ENCODE results near the gene SIK3. TPM values are rescaled to one million over a fixed set of nuclear protein-coding genes. Genes with fewer than 3 reads are reported as not detected.

The SIK3 gene
- total RNA-seq, 1 donor from 2014 or later, result 24.4 TPM

GRCh38 chr11:117064275-117064674 lies 34.0 kb downstream of the SIK3 start:
- H3K9ac ChIP-seq, result no peak overlapping the region
- no peak for DNase-seq (ENCODE audit: low spot score)
- no peak overlapping the region for H3K4me2 ChIP-seq
- H3K27me3 Mint-ChIP-seq (ENCODE audit: insufficient read depth, low read depth), result no peaks in the 10 kb centered on the region
- no peak overlapping the region for H3K4me3 Mint-ChIP-seq
- peaks cover 39% of the 10 kb centered on the region for H4K20me1 ChIP-seq (ENCODE audit: low read depth)
- no peak overlapping the region for H2AFZ ChIP-seq (replicated peaks)
- no peaks in the 10 kb centered on the region for H3K9me3 Mint-ChIP-seq
- no peak overlapping the region for H3K4me3 ChIP-seq
- H3K27me3 ChIP-seq, result no peaks in the 10 kb centered on the region
- H3K36me3 ChIP-seq, result no peaks in the 10 kb centered on the region
- H3K4me1 Mint-ChIP-seq, result peaks cover 24% of the 10 kb centered on the region
- no peak overlapping the region for H3K27ac Mint-ChIP-seq
- H3K79me2 ChIP-seq (ENCODE audit: low read depth), result peaks cover 99% of the 10 kb centered on the region
- H3K4me1 ChIP-seq, result peaks cover 3% of the 10 kb centered on the region
- H3K9me3 ChIP-seq (ENCODE audit: low read depth), result no peaks in the 10 kb centered on the region
- no peak for TF ChIP-seq EZH2 (IDR thresholded peaks at IDR 0.05)
- no peaks in the 10 kb centered on the region for H3K36me3 Mint-ChIP-seq
- no peak overlapping the region for H3K27ac ChIP-seq
- peaks cover 3% of the 10 kb centered on the region for H3F3A ChIP-seq (ENCODE audit: low read depth)

- H3K27me3 Mint-ChIP-seq (ENCODE audit: insufficient read depth, low read depth), result no peaks in the 10 kb centered on the region
These were observed 35.7 kb downstream of the SIK3 start for GRCh38 chr11:117062498-117062897.

GRCh38 chr11:117061256-117061655 lies 37.0 kb downstream of the SIK3 start:
- Mint-ChIP-seq H3K27ac (no peak overlapping the region), H3K9me3 (no peaks in the 10 kb centered on the region), H3K4me1 (peaks cover 36% of the 10 kb centered on the region), H3K36me3 (peaks cover under 1% of the 10 kb centered on the region), H3K27me3 (ENCODE audit: insufficient read depth, low read depth) (no peaks in the 10 kb centered on the region), H3K4me3 (no peak overlapping the region)
- H2AFZ ChIP-seq (replicated peaks), result no peak overlapping the region
- H3F3A ChIP-seq (ENCODE audit: low read depth), result peaks cover 9% of the 10 kb centered on the region
- no peaks in the 10 kb centered on the region for H3K9me3 ChIP-seq (ENCODE audit: low read depth)
- peaks cover 13% of the 10 kb centered on the region for H3K4me1 ChIP-seq
- no peaks in the 10 kb centered on the region for H3K36me3 ChIP-seq
- H3K4me3 ChIP-seq, result no peak overlapping the region
- no peak overlapping the region for H3K27ac ChIP-seq
- no peak for TF ChIP-seq EZH2phosphoT487 (IDR thresholded peaks at IDR 0.05)
- TF ChIP-seq EZH2 (IDR thresholded peaks at IDR 0.05), result no peak
- H4K20me1 ChIP-seq (ENCODE audit: low read depth), result peaks cover 49% of the 10 kb centered on the region
- no peak for DNase-seq (ENCODE audit: low spot score)
- H3K79me2 ChIP-seq (ENCODE audit: low read depth), result peaks cover 99% of the 10 kb centered on the region
- H3K4me2 ChIP-seq, result no peak overlapping the region
- H3K27me3 ChIP-seq, result no peaks in the 10 kb centered on the region
- H3K9ac ChIP-seq, result no peak overlapping the region

More at GRCh38 chr11:117062498-117062897, 35.7 kb downstream of the SIK3 start:
- Histone ChIP-seq H3K4me1 (peaks cover 13% of the 10 kb centered on the region), H3K9ac (no peak overlapping the region), H3K27ac (no peak overlapping the region), H2AFZ (replicated peaks) (no peak overlapping the region), H3K27me3 (no peaks in the 10 kb centered on the region), H4K20me1 (ENCODE audit: low read depth) (peaks cover 46% of the 10 kb centered on the region), H3K36me3 (no peaks in the 10 kb centered on the region), H3F3A (ENCODE audit: low read depth) (peaks cover 9% of the 10 kb centered on the region), H3K4me3 (no peak overlapping the region), H3K4me2 (no peak overlapping the region), H3K9me3 (ENCODE audit: low read depth) (no peaks in the 10 kb centered on the region), H3K79me2 (ENCODE audit: low read depth) (peaks cover 99% of the 10 kb centered on the region)
- no peak for DNase-seq (ENCODE audit: low spot score)
- no peak overlapping the region for H3K4me3 Mint-ChIP-seq
- H3K4me1 Mint-ChIP-seq, result peaks cover 36% of the 10 kb centered on the region
- H3K36me3 Mint-ChIP-seq, result no peaks in the 10 kb centered on the region
- H3K27ac Mint-ChIP-seq, result no peak overlapping the region
- TF ChIP-seq EZH2 (IDR thresholded peaks at IDR 0.05), result no peak
- TF ChIP-seq CTCF (IDR thresholded peaks at IDR 0.05), result no peak
- TF ChIP-seq EZH2phosphoT487 (IDR thresholded peaks at IDR 0.05), result no peak
- H3K9me3 Mint-ChIP-seq, result no peaks in the 10 kb centered on the region

GRCh38 chr11:117059611-117060148 lies 38.5 kb downstream of the SIK3 start:
- H3K27ac Mint-ChIP-seq, result no peak overlapping the region
- TF ChIP-seq EZH2phosphoT487 (IDR thresholded peaks at IDR 0.05), result no peak
- no peak for TF ChIP-seq EZH2 (IDR thresholded peaks at IDR 0.05)
- no peak for TF ChIP-seq CTCF (IDR thresholded peaks at IDR 0.05)
- DNase-seq (ENCODE audit: low spot score), result no peak
- H4K20me1 ChIP-seq (ENCODE audit: low read depth), result peaks cover 57% of the 10 kb centered on the region
- no peaks in the 10 kb centered on the region for H3K9me3 ChIP-seq (ENCODE audit: low read depth)
- H3K27me3 Mint-ChIP-seq (ENCODE audit: insufficient read depth, low read depth), result no peaks in the 10 kb centered on the region
- no peak overlapping the region for H3K9ac ChIP-seq
- H3F3A ChIP-seq (ENCODE audit: low read depth), result peaks cover 9% of the 10 kb centered on the region
- no peak overlapping the region for H3K4me3 Mint-ChIP-seq
- H3K27me3 ChIP-seq, result no peaks in the 10 kb centered on the region
- no peak overlapping the region for H3K4me3 ChIP-seq
- no peaks in the 10 kb centered on the region for H3K36me3 ChIP-seq
- H3K4me2 ChIP-seq, result peak overlapping the region; percentile 9
- H3K4me1 ChIP-seq, result peaks cover 13% of the 10 kb centered on the region
- no peaks in the 10 kb centered on the region for H3K9me3 Mint-ChIP-seq
- peaks cover 36% of the 10 kb centered on the region for H3K4me1 Mint-ChIP-seq
- peaks cover 99% of the 10 kb centered on the region for H3K79me2 ChIP-seq (ENCODE audit: low read depth)
- H3K36me3 Mint-ChIP-seq, result peaks cover 2% of the 10 kb centered on the region
- no peak overlapping the region for H2AFZ ChIP-seq (replicated peaks)
- peak overlapping the region; percentile 55 for H3K27ac ChIP-seq

All from neural progenitor cell (in vitro differentiated cells).